Prostate gland (tissue), 2 donors: Measurements from ENCODE around the gene UGGT1.

Experiments
- POLR2AphosphoS5 ChIP-seq: sonication (generic); formaldehyde crosslinking; IDR thresholded peaks from one replicate; pipeline ENCODE4 v1.6.1; 2017; ENCODE audit warnings: antibody characterized with exemption
- TF ChIP-seq, protein P1 (sequence below), 4 experiments: fragments of 200-600 bp in 2 of 4; fragments of 450-650 bp in 2 of 4; sonication (generic) in 2 of 4; IDR thresholded peaks; 1 replicate in 3 of 4; 2 replicates in 1 of 4; pipeline ENCODE4 v1.5.1; 2016 to 2019; ENCODE audit warnings: antibody characterized with exemption in 4 of 4, mild to moderate bottlenecking in 2 of 4, moderate library complexity in 2 of 4

DNA sequence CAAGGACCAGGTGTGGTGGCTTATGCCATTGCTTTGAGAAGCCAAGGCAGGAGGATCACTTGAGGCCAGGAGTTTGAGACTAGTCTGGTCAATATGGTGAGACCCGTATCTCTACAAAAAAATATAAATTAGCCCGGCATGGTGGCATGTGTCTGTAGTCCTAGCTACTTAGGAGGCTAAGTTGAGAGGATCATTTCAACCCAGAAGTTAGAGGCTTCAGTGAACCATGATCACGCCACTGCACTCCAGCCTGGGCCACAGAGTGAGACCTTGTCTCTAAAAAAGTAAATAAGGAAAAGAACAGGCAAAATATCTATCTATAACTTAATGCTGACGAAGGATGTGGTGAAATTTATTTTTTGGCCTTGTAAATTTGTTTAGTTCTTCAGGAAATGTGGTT, 78.1 kb downstream of the UGGT1 start:
- TF ChIP-seq, protein P1, sequence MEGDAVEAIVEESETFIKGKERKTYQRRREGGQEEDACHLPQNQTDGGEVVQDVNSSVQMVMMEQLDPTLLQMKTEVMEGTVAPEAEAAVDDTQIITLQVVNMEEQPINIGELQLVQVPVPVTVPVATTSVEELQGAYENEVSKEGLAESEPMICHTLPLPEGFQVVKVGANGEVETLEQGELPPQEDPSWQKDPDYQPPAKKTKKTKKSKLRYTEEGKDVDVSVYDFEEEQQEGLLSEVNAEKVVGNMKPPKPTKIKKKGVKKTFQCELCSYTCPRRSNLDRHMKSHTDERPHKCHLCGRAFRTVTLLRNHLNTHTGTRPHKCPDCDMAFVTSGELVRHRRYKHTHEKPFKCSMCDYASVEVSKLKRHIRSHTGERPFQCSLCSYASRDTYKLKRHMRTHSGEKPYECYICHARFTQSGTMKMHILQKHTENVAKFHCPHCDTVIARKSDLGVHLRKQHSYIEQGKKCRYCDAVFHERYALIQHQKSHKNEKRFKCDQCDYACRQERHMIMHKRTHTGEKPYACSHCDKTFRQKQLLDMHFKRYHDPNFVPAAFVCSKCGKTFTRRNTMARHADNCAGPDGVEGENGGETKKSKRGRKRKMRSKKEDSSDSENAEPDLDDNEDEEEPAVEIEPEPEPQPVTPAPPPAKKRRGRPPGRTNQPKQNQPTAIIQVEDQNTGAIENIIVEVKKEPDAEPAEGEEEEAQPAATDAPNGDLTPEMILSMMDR (IDR thresholded peaks at IDR 0.05): no peak
- TF ChIP-seq POLR2AphosphoS5: no peak
